GM19397 (cell line): ENCODE measurements around the gene MARCHF9.
"Not testable (repeated sequence)": the region's sequence is repeated elsewhere in the genome, so short reads cannot be mapped to it uniquely, and the experiment has no call there.

Experiments
- ATAC-seq: cut with Tn5 transposase; IDR thresholded peaks from one replicate; pipeline ENCODE4 v1.9.1; 2021; ENCODE audit warnings: mild to moderate bottlenecking, moderate library complexity; ENCODE audit not compliant: unreplicated experiment

The MARCHF9 gene

GRCh38 chr12:57754411-57755193 is at the start of gene MARCHF9:
Gene MARCHF9, plus strand, starts transcription at chr12:57755103. Its CDS starts 426 bp downstream, at chr12:57755529.
- no peak for ATAC-seq

GRCh38 chr12:57707250-57707649 is 47.7 kb upstream of the MARCHF9 start:
- ATAC-seq = no peak

GRCh38 chr12:57708296-57708695 is 46.6 kb upstream of the MARCHF9 start:
- ATAC-seq = no peak

GRCh38 chr12:57712701-57713100 is 42.2 kb upstream of the MARCHF9 start:
- no peak for ATAC-seq

- no peak for ATAC-seq
Observed at GRCh38 chr12:57713209-57713608, 41.7 kb upstream of the MARCHF9 start.

GRCh38 chr12:57715036-57715748 is 39.7 kb upstream of the MARCHF9 start:
- ATAC-seq = not testable (repeated sequence)

GRCh38 chr12:57715786-57716185 is 39.1 kb upstream of the MARCHF9 start:
- no peak for ATAC-seq

GRCh38 chr12:57716305-57716704 is 38.6 kb upstream of the MARCHF9 start:
- no peak for ATAC-seq

- no peak for ATAC-seq
Observed at GRCh38 chr12:57717131-57717530, 37.8 kb upstream of the MARCHF9 start.

GRCh38 chr12:57717846-57718640 is 36.9 kb upstream of the MARCHF9 start:
- ATAC-seq = no peak

- ATAC-seq = no peak
Observed at GRCh38 chr12:57718641-57719528, 36.0 kb upstream of the MARCHF9 start.

GRCh38 chr12:57719777-57720605 is 34.9 kb upstream of the MARCHF9 start:
- ATAC-seq = no peak

- no peak for ATAC-seq
Observed at GRCh38 chr12:57720606-57721595, 34.0 kb upstream of the MARCHF9 start.

- not testable (repeated sequence) for ATAC-seq
Observed at GRCh38 chr12:57721846-57722608, 32.9 kb upstream of the MARCHF9 start.

GRCh38 chr12:57722716-57723629 is 31.9 kb upstream of the MARCHF9 start:
- no peak for ATAC-seq

GRCh38 chr12:57723630-57723962 is 31.3 kb upstream of the MARCHF9 start:
- no peak for ATAC-seq
